Measurements from ENCODE around the gene LRBA. TPM values are rescaled to one million over a fixed set of nuclear protein-coding genes. Genes with fewer than 3 reads are reported as not detected.

The LRBA gene
- total and polyA plus RNA-seq, 7 donors, result 16.8 to 184 (median 91.1) TPM

DNA sequence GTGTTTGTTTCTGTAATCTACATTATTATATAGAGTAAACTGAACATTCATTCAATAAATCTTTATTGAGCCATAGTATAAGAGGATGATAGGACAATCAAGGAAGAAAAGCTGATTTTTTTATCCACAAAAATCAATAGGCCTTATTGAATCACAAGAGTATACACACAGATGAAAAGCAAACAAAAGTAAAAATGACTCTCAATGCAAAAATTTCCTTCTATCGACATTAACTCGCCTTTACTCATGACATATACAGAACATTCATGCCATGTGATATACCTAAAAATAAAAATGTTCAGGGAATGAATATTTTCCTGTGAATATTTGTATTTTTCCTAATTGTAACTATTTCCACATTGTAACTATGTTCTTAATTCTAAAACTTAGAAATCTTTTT lies 161.2 kb downstream of the LRBA start:
- Histone ChIP-seq H3K4me1 (no peaks in the 10 kb centered on the region), H3K27ac (no peak overlapping the region), H3K36me3 (peaks cover 0 to 16% (median 2%) of the 10 kb centered on the region in 4 donors), H3K27me3 (no peaks in the 10 kb centered on the region), H3K4me3 (no peak overlapping the region), H3K9me3 (no peaks in the 10 kb centered on the region)
- no peak for TF ChIP-seq POLR2AphosphoS5 (IDR thresholded peaks at IDR 0.05)
- TF ChIP-seq, protein P1, sequence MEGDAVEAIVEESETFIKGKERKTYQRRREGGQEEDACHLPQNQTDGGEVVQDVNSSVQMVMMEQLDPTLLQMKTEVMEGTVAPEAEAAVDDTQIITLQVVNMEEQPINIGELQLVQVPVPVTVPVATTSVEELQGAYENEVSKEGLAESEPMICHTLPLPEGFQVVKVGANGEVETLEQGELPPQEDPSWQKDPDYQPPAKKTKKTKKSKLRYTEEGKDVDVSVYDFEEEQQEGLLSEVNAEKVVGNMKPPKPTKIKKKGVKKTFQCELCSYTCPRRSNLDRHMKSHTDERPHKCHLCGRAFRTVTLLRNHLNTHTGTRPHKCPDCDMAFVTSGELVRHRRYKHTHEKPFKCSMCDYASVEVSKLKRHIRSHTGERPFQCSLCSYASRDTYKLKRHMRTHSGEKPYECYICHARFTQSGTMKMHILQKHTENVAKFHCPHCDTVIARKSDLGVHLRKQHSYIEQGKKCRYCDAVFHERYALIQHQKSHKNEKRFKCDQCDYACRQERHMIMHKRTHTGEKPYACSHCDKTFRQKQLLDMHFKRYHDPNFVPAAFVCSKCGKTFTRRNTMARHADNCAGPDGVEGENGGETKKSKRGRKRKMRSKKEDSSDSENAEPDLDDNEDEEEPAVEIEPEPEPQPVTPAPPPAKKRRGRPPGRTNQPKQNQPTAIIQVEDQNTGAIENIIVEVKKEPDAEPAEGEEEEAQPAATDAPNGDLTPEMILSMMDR (IDR thresholded peaks at IDR 0.05), result no peak
- no peak for TF ChIP-seq EP300 (IDR thresholded peaks at IDR 0.05)
- no peak for TF ChIP-seq POLR2A (IDR thresholded peaks at IDR 0.05)
- intact Hi-C loops (cut with DNase I), result no loop called here
- 64 to 98% methylated on average over 2 of the region's 2 CpGs for WGBS, 2 donors
- no peak for DNase-seq

DNA sequence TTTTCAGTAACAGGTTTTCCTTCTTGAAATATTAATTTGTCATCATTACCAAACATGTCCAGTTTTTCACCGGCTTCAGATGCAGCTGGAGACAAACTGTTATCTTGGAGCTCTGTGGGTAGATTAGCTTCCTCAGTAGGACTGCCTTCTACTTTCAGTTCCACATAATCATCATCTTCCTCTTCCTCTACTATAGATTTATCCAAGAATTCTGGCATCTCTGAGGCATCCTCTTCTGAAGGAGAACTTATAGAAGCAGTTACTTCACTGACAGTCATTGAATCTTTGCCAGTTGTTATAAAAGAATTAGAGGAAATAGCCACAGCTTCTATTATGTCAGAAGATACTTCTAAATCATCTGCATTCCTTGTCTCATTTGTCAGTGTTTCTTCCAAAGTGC lies 162.9 kb downstream of the LRBA start:
- TF ChIP-seq, protein P1 (IDR thresholded peaks at IDR 0.05), result no peak
- TF ChIP-seq POLR2AphosphoS5 (IDR thresholded peaks at IDR 0.05), result no peak
- no peak for TF ChIP-seq POLR2A (IDR thresholded peaks at IDR 0.05)
- TF ChIP-seq EP300 (IDR thresholded peaks at IDR 0.05), result no peak
- WGBS, 2 donors, result 72 to 89% methylated on average over 1 of the region's 1 CpG
- H3K27me3 ChIP-seq, result no peaks in the 10 kb centered on the region
- H3K4me1 ChIP-seq, result no peaks in the 10 kb centered on the region
- H3K27ac ChIP-seq, result no peak overlapping the region
- intact Hi-C loops (cut with DNase I), result no loop called here
- no peak for DNase-seq
- H3K36me3 ChIP-seq, result peaks cover 0 to 16% (median 2%) of the 10 kb centered on the region in 4 donors
- no peak overlapping the region for H3K4me3 ChIP-seq
- H3K9me3 ChIP-seq, result no peaks in the 10 kb centered on the region

GRCh38 chr4:150849016-150849415 lies 166.1 kb downstream of the LRBA start:
- Histone ChIP-seq H3K4me1 (no peaks in the 10 kb centered on the region), H3K27me3 (no peaks in the 10 kb centered on the region), H3K4me3 (no peak overlapping the region), H3K27ac (no peak overlapping the region), H3K9me3 (no peaks in the 10 kb centered on the region), H3K36me3 (peaks cover 0 to 25% (median 2%) of the 10 kb centered on the region in 4 donors)
- 94 to 95% methylated on average over 1 of the region's 1 CpG for WGBS, 2 donors
- TF ChIP-seq EP300 (IDR thresholded peaks at IDR 0.05) (no peak), POLR2A (IDR thresholded peaks at IDR 0.05) (no peak), POLR2AphosphoS5 (IDR thresholded peaks at IDR 0.05) (no peak)
- TF ChIP-seq, protein P1 (IDR thresholded peaks at IDR 0.05), result no peak
- no peak for DNase-seq
- intact Hi-C loops (cut with DNase I), result no loop called here

DNA sequence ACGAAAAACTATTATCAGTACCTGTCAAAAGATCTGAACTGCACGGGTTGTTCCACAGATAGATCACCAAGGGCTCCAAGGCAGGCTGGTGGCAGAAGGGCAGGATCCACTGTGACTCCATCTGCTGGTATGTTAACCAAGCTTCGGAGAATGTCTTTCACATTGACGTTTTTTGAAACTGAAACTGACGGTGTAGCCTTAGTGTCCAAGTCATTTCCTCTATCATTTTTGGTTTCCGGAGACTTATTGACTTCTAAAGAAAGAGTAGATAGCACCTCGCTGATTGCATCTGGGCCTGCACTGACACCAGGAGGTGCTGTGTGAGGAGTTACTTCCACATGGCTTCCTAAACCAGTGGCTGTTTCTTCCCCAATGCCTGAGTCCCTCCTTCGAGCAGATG lies 186.9 kb downstream of the LRBA start:
- Histone ChIP-seq H3K27ac (no peak overlapping the region), H3K4me1 (no peaks in the 10 kb centered on the region), H3K9me3 (no peaks in the 10 kb centered on the region), H3K4me3 (no peak overlapping the region), H3K27me3 (no peaks in the 10 kb centered on the region), H3K36me3 (peaks cover 0 to 11% (median under 1%) of the 10 kb centered on the region in 4 donors)
- intact Hi-C loops (cut with DNase I), result no loop called here
- WGBS, 2 donors, result 75 to 84% methylated on average over 8 of the region's 8 CpGs
- TF ChIP-seq EP300 (IDR thresholded peaks at IDR 0.05), result no peak
- no peak for TF ChIP-seq POLR2A (IDR thresholded peaks at IDR 0.05)
- TF ChIP-seq POLR2AphosphoS5 (IDR thresholded peaks at IDR 0.05), result no peak
- TF ChIP-seq, protein P1 (IDR thresholded peaks at IDR 0.05), result no peak
- no peak for DNase-seq

DNA sequence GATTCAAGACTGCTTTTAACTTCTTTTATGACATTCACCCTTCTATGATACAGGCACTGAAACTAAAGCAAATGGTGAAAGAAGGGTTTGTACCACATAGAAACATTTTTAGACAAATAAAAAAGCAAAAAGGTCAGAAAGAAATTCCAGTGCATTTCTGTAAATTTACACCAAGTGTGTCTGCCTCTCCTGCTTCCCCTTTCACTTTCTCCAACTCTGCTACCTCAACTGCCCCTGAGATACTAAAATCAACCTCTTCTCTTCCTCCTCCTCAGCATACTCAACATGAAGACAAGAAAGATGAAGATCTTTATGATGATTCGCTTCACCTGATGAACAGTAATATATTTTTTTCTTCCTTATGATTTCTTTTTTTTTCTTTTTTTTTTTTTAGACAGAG lies 187.9 kb downstream of the LRBA start:
- Histone ChIP-seq H3K4me3 (no peak overlapping the region), H3K27me3 (no peaks in the 10 kb centered on the region), H3K4me1 (no peaks in the 10 kb centered on the region), H3K9me3 (no peaks in the 10 kb centered on the region), H3K27ac (no peak overlapping the region), H3K36me3 (peaks cover 0 to 11% (median under 1%) of the 10 kb centered on the region in 4 donors)
- intact Hi-C loops (cut with DNase I), result no loop called here
- WGBS, 2 donors, result 92 to 98% methylated on average over 1 of the region's 1 CpG
- DNase-seq, result no peak
- TF ChIP-seq EP300 (IDR thresholded peaks at IDR 0.05), result no peak
- no peak for TF ChIP-seq POLR2AphosphoS5 (IDR thresholded peaks at IDR 0.05)
- TF ChIP-seq, protein P1 (IDR thresholded peaks at IDR 0.05), result no peak
- TF ChIP-seq POLR2A (IDR thresholded peaks at IDR 0.05), result no peak
